Measurements from ENCODE around the gene PRKCE. TPM values are rescaled to one million over a fixed set of nuclear protein-coding genes. Genes with fewer than 3 reads are reported as not detected.

PRKCE gene
- total and polyA plus RNA-seq, 2 experiments from 2014 or later, result 0.94 to 1.2 TPM

DNA sequence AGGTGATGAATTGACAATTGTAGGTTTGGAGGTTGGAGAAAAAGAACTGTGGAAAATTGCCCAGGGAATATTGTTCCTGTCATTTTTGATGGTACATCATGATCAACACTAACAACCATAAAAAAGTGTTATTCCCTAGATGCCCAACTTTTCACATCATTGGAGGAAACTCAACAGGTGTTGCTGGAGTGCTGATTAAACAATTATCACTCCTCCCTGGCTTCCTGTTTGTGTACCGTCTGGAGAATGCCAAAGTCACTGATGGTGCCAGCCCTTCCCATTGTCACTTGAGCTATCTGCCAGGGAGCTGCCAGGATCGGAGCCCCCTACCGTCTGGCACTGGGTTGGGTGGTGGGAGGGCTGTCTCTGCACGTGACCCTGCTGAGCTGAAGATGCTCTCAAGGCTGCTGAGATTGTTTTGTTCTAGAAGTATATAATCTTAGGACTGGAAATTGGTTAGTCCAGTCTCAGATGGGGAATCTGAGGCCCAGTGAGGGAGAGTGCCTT, 156.9 kb downstream of the PRKCE start:
- H2AFZ ChIP-seq, result no peak overlapping the region
- Mint-ChIP-seq H3K4me1 (peaks cover 19% of the 10 kb centered on the region; the same call in 2 of the 3 replicates), H3K27me3 (ENCODE audit: insufficient read depth, low read depth, poor library complexity) (peaks cover 3% of the 10 kb centered on the region), H3K27ac (no peak overlapping the region), H3K36me3 (ENCODE audit: low read depth) (no peaks in the 10 kb centered on the region), H3K4me3 (no peak overlapping the region), H3K9me3 (no peaks in the 10 kb centered on the region; the same call in 2 of the 3 replicates)
- no peaks in the 10 kb centered on the region for H3K4me1 ChIP-seq (ENCODE audit: insufficient read depth)
- no peak for TF ChIP-seq ZNF462 (CRISPR knock-in tag; IDR thresholded peaks at IDR 0.05)
- TF ChIP-seq REST (IDR thresholded peaks at IDR 0.05; ENCODE audit: unreplicated experiment), result no peak
- TF ChIP-seq ZNF114 (CRISPR knock-in tag; IDR thresholded peaks at IDR 0.05), result no peak
- no peak for TF ChIP-seq EZH2 (IDR thresholded peaks at IDR 0.05; ENCODE audit: low read depth, unreplicated experiment)
- no peak for TF ChIP-seq STAT1 (IDR thresholded peaks at IDR 0.05; ENCODE audit: unreplicated experiment)
- no peak for TF ChIP-seq POLR2AphosphoS5 (IDR thresholded peaks at IDR 0.05; ENCODE audit: low read depth)
- TF ChIP-seq CREB1 (CRISPR knock-in tag; IDR thresholded peaks at IDR 0.05; ENCODE audit: low read depth), result no peak
- TF ChIP-seq, protein P1, sequence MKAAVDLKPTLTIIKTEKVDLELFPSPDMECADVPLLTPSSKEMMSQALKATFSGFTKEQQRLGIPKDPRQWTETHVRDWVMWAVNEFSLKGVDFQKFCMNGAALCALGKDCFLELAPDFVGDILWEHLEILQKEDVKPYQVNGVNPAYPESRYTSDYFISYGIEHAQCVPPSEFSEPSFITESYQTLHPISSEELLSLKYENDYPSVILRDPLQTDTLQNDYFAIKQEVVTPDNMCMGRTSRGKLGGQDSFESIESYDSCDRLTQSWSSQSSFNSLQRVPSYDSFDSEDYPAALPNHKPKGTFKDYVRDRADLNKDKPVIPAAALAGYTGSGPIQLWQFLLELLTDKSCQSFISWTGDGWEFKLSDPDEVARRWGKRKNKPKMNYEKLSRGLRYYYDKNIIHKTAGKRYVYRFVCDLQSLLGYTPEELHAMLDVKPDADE (IDR thresholded peaks at IDR 0.05), result no peak
- TF ChIP-seq EZH2phosphoT487 (IDR thresholded peaks at IDR 0.05; ENCODE audit: unreplicated experiment), result no peak
- TF ChIP-seq JUNB (IDR thresholded peaks at IDR 0.05; ENCODE audit: unreplicated experiment), result no peak
- TF ChIP-seq ZNF331 (CRISPR knock-in tag; IDR thresholded peaks at IDR 0.05; ENCODE audit: low read depth), result no peak
- TF ChIP-seq, protein P2, sequence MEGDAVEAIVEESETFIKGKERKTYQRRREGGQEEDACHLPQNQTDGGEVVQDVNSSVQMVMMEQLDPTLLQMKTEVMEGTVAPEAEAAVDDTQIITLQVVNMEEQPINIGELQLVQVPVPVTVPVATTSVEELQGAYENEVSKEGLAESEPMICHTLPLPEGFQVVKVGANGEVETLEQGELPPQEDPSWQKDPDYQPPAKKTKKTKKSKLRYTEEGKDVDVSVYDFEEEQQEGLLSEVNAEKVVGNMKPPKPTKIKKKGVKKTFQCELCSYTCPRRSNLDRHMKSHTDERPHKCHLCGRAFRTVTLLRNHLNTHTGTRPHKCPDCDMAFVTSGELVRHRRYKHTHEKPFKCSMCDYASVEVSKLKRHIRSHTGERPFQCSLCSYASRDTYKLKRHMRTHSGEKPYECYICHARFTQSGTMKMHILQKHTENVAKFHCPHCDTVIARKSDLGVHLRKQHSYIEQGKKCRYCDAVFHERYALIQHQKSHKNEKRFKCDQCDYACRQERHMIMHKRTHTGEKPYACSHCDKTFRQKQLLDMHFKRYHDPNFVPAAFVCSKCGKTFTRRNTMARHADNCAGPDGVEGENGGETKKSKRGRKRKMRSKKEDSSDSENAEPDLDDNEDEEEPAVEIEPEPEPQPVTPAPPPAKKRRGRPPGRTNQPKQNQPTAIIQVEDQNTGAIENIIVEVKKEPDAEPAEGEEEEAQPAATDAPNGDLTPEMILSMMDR (conservative IDR thresholded peaks at IDR 0.05; ENCODE audit: low read depth in 2 of 2), result no peak
- H3K36me3 ChIP-seq (ENCODE audit: insufficient read depth), result no peaks in the 10 kb centered on the region
- no peaks in the 10 kb centered on the region for H3K9me2 ChIP-seq (ENCODE audit: insufficient read depth)
- no peak overlapping the region for H3K4me3 ChIP-seq
- no peak for DNase-seq (ENCODE audit: low spot score)
- no peaks in the 10 kb centered on the region for H3F3A ChIP-seq (replicated peaks; ENCODE audit: low read depth)
- ATAC-seq, result no peak
- H3K27ac ChIP-seq (ENCODE audit: low read depth), result no peak overlapping the region
- H3K27me3 ChIP-seq (ENCODE audit: insufficient read depth), result no peaks in the 10 kb centered on the region
- H4K20me1 ChIP-seq (replicated peaks; ENCODE audit: insufficient read depth), result no peaks in the 10 kb centered on the region
- no peak overlapping the region for H3K4me2 ChIP-seq
- H3K79me2 ChIP-seq (replicated peaks; ENCODE audit: insufficient read depth), result no peaks in the 10 kb centered on the region
